ENCODE measurements around the gene ANKRD18B.
A peak's percentile ranks its signal among the peaks of the same experiment; 100 is the strongest.

ANKRD18B gene

DNA sequence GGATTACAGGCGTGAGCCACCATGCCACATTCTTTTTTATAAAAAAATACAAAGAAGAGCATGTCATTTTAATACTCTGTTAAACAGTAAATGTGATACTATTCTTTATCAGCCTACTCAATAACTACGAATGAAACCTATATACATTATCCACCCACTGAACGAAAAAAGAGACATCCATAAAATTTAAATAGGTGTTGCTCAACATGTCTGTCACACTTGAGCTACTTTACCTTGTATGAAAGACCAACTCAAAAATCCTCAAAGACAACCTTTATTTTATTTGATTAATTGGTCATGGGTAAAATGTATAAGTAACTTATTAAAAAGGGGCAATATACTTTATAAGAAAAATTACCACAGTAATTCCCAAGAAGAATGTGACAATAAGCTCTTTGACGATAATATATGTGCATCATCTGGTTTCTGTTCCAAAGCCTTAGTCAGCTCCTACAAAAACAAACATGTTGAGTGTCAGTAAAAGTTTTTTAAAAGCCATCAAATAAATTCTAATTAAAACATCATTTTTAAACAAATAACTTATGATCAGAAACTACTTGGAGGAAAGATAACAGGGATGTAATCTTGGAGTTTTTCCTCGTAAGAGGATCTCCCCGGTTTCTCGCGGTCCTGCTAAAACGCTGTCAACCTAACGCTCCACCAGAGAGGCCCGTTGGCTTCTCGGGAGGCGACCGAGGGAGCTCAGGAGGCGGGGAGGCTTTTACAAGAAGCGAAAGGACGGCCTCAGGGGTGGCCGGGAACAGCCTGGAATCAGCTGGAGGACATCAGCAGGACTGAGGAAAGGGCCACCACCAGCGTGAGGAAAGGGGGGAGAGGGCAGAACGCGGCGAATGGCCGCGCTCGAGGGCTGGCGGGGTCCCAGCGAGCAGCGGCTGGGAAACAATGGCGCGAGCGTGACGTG, 13.5 kb upstream of the ANKRD18B start (continued):
- TF ChIP-seq, protein P1, sequence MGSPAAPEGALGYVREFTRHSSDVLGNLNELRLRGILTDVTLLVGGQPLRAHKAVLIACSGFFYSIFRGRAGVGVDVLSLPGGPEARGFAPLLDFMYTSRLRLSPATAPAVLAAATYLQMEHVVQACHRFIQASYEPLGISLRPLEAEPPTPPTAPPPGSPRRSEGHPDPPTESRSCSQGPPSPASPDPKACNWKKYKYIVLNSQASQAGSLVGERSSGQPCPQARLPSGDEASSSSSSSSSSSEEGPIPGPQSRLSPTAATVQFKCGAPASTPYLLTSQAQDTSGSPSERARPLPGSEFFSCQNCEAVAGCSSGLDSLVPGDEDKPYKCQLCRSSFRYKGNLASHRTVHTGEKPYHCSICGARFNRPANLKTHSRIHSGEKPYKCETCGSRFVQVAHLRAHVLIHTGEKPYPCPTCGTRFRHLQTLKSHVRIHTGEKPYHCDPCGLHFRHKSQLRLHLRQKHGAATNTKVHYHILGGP (tag by site-specific recombination; IDR thresholded peaks at IDR 0.05): no peak
- TF ChIP-seq ZEB2 (tag by site-specific recombination; IDR thresholded peaks at IDR 0.05) (peak; percentile 63; the same call in 1 of the 2 replicates), ZBTB44 (tag by site-specific recombination; IDR thresholded peaks at IDR 0.05) (no peak), ZNF391 (tag by site-specific recombination; IDR thresholded peaks at IDR 0.05; ENCODE audit: borderline replicate concordance, low read depth) (no peak), ZNF24 (tag by site-specific recombination; IDR thresholded peaks at IDR 0.05) (no peak), ZBTB1 (tag by site-specific recombination; IDR thresholded peaks at IDR 0.05) (no peak), ZNF837 (tag by site-specific recombination; IDR thresholded peaks at IDR 0.05) (no peak), ZNF112 (tag by site-specific recombination; IDR thresholded peaks at IDR 0.05) (no peak), MZF1 (tag by site-specific recombination; IDR thresholded peaks at IDR 0.05; ENCODE audit: borderline replicate concordance) (no peak), ZNF555 (tag by site-specific recombination; conservative IDR thresholded peaks at IDR 0.05) (no peak), ZNF654 (tag by site-specific recombination; IDR thresholded peaks at IDR 0.05; ENCODE audit: low read depth) (no peak), WT1 (tag by site-specific recombination; IDR thresholded peaks at IDR 0.05) (no peak), ZNF596 (tag by site-specific recombination; IDR thresholded peaks at IDR 0.05) (no peak), ZFHX2 (tag by site-specific recombination; conservative IDR thresholded peaks at IDR 0.05) (peak; percentile 28; the same call in 1 of the 2 replicates), ZBTB11 (tag by site-specific recombination; conservative IDR thresholded peaks at IDR 0.05; ENCODE audit: low read depth) (no peak), ZNF670 (tag by site-specific recombination; IDR thresholded peaks at IDR 0.05; ENCODE audit: low read depth) (no peak), ZNF292 (tag by site-specific recombination; IDR thresholded peaks at IDR 0.05; ENCODE audit: borderline replicate concordance, low read depth) (no peak), ZNF155 (tag by site-specific recombination; IDR thresholded peaks at IDR 0.05) (no peak), ZNF558 (tag by site-specific recombination; IDR thresholded peaks at IDR 0.05) (no peak), ZBTB8A (tag by site-specific recombination; IDR thresholded peaks at IDR 0.05) (no peak), ZXDB (tag by site-specific recombination; IDR thresholded peaks at IDR 0.05) (no peak), ZNF18 (tag by site-specific recombination; IDR thresholded peaks at IDR 0.05) (no peak)
- TF ChIP-seq, protein P2, sequence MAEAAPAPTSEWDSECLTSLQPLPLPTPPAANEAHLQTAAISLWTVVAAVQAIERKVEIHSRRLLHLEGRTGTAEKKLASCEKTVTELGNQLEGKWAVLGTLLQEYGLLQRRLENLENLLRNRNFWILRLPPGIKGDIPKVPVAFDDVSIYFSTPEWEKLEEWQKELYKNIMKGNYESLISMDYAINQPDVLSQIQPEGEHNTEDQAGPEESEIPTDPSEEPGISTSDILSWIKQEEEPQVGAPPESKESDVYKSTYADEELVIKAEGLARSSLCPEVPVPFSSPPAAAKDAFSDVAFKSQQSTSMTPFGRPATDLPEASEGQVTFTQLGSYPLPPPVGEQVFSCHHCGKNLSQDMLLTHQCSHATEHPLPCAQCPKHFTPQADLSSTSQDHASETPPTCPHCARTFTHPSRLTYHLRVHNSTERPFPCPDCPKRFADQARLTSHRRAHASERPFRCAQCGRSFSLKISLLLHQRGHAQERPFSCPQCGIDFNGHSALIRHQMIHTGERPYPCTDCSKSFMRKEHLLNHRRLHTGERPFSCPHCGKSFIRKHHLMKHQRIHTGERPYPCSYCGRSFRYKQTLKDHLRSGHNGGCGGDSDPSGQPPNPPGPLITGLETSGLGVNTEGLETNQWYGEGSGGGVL (tag by site-specific recombination; IDR thresholded peaks at IDR 0.05): no peak
- TF ChIP-seq, protein P3, sequence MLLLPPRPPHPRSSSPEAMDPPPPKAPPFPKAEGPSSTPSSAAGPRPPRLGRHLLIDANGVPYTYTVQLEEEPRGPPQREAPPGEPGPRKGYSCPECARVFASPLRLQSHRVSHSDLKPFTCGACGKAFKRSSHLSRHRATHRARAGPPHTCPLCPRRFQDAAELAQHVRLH (tag by site-specific recombination; IDR thresholded peaks at IDR 0.05): no peak
- TF ChIP-seq, protein P4, sequence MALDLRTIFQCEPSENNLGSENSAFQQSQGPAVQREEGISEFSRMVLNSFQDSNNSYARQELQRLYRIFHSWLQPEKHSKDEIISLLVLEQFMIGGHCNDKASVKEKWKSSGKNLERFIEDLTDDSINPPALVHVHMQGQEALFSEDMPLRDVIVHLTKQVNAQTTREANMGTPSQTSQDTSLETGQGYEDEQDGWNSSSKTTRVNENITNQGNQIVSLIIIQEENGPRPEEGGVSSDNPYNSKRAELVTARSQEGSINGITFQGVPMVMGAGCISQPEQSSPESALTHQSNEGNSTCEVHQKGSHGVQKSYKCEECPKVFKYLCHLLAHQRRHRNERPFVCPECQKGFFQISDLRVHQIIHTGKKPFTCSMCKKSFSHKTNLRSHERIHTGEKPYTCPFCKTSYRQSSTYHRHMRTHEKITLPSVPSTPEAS (tag by site-specific recombination; IDR thresholded peaks at IDR 0.05): no peak
- TF ChIP-seq, protein P5, sequence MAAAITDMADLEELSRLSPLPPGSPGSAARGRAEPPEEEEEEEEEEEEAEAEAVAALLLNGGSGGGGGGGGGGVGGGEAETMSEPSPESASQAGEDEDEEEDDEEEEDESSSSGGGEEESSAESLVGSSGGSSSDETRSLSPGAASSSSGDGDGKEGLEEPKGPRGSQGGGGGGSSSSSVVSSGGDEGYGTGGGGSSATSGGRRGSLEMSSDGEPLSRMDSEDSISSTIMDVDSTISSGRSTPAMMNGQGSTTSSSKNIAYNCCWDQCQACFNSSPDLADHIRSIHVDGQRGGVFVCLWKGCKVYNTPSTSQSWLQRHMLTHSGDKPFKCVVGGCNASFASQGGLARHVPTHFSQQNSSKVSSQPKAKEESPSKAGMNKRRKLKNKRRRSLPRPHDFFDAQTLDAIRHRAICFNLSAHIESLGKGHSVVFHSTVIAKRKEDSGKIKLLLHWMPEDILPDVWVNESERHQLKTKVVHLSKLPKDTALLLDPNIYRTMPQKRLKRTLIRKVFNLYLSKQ (tag by site-specific recombination; IDR thresholded peaks at IDR 0.05; ENCODE audit: borderline replicate concordance): no peak

Measured in HEK293 (cell line).